Naive B cell (primary cell): ENCODE measurements around the gene ZNF655. TPM values are rescaled to one million over a fixed set of nuclear protein-coding genes. Genes with fewer than 3 reads are reported as not detected.

ENCODE experiments used
- ATAC-seq, 2 donors: fragments of 150-1000 bp; cut with Tn5 transposase; 2 replicates each; pipeline ENCODE4 v1.10.0; 2021; ENCODE audit warnings: low read depth in 2 of 2, mild to moderate bottlenecking in 2 of 2, moderate library complexity in 2 of 2
- DNase-seq: peaks from one replicate; pipeline ENCODE4 v3.0.0; 2022
- H3K27ac Mint-ChIP-seq, 6 donors: one replicate each; pipeline ENCODE4 v1.8.0; 2020 to 2022; ENCODE audit warnings: mild to moderate bottlenecking in 6 of 6, mixed read lengths in 6 of 6, moderate library complexity in 5 of 6, inconsistent platforms in 2 of 6
- H3K27me3 Mint-ChIP-seq, 3 donors: one replicate each; pipeline ENCODE4 v1.8.0; 2021 to 2022; ENCODE audit warnings: mixed read lengths in 3 of 3, mild to moderate bottlenecking in 1 of 3
- H3K36me3 Mint-ChIP-seq, 2 donors: one replicate each; pipeline ENCODE4 v1.8.0; 2020 to 2022; ENCODE audit warnings: mixed read lengths in 2 of 2, inconsistent platforms in 1 of 2, mild to moderate bottlenecking in 1 of 2
- H3K4me1 Mint-ChIP-seq, 3 donors: one replicate each; pipeline ENCODE4 v1.8.0; 2020 to 2022; ENCODE audit warnings: mixed read lengths in 3 of 3, inconsistent platforms in 1 of 3, mild to moderate bottlenecking in 1 of 3, moderate library complexity in 1 of 3
- H3K4me3 Mint-ChIP-seq, 8 donors: one replicate each; pipeline ENCODE4 v1.8.0; 2020 to 2022; ENCODE audit warnings: mild to moderate bottlenecking in 8 of 8, mixed read lengths in 8 of 8, moderate library complexity in 8 of 8, inconsistent platforms in 2 of 8
- H3K9me3 Mint-ChIP-seq, 7 donors: one replicate each; pipeline ENCODE4 v1.8.0; 2020 to 2022; ENCODE audit warnings: mixed read lengths in 7 of 7, mild to moderate bottlenecking in 5 of 7, inconsistent platforms in 2 of 7, moderate library complexity in 1 of 7
- polyA plus RNA-seq, 6 donors: library from polyadenylated mRNA; unstranded; fragments of 300-500 nt; fragmentation: Illumina TruSeq; gene quantifications; one replicate each; pipeline ENCODE4 v1.2.3, GENCODE V29; 2021; ENCODE audit warnings: low read depth in 6 of 6

Gene ZNF655
- polyA plus RNA-seq, 6 donors from 2014 or later = 55.4 to 90.0 (median 68.5) TPM

GRCh38 chr7:99623091-99623693 lies 64.8 kb downstream of the ZNF655 start:
- ATAC-seq (no peak), DNase-seq (no peak)
- peak overlapping the region in 1 of 8 donors; percentile 36 for H3K4me3 Mint-ChIP-seq
- no peaks in the 10 kb centered on the region for H3K9me3 Mint-ChIP-seq
- H3K27me3 Mint-ChIP-seq = no peaks in the 10 kb centered on the region
- H3K27ac Mint-ChIP-seq = peak overlapping the region in 1 of 6 donors; percentile 68
- H3K36me3 Mint-ChIP-seq = peaks cover 21 to 47% of the 10 kb centered on the region in 2 donors
- H3K4me1 Mint-ChIP-seq = peaks cover 29 to 39% (median 35%) of the 10 kb centered on the region in 3 donors

- peak overlapping the region in 2 of 6 donors; percentile 73 to 81 for H3K27ac Mint-ChIP-seq
- H3K4me3 Mint-ChIP-seq = peak overlapping the region in 2 of 8 donors; percentile 22 to 43
- no peak for ATAC-seq
- H3K4me1 Mint-ChIP-seq = peaks cover 23 to 36% (median 31%) of the 10 kb centered on the region in 3 donors
- DNase-seq = no peak
- H3K36me3 Mint-ChIP-seq = peaks cover 19 to 49% of the 10 kb centered on the region in 2 donors
- H3K9me3 Mint-ChIP-seq = no peaks in the 10 kb centered on the region
- no peaks in the 10 kb centered on the region for H3K27me3 Mint-ChIP-seq
Measured at GRCh38 chr7:99623702-99624447, 65.4 kb downstream of the ZNF655 start.

GRCh38 chr7:99624484-99624883 lies 66.0 kb downstream of the ZNF655 start:
- no peak for ATAC-seq
- Mint-ChIP-seq H3K9me3 (no peaks in the 10 kb centered on the region), H3K4me3 (peak overlapping the region in 1 of 8 donors; percentile 22)

GRCh38 chr7:99625321-99625720 lies 66.9 kb downstream of the ZNF655 start:
- no peak overlapping the region for H3K4me3 Mint-ChIP-seq
- peak overlapping the region in 1 of 6 donors; percentile 73 for H3K27ac Mint-ChIP-seq
- H3K9me3 Mint-ChIP-seq = no peaks in the 10 kb centered on the region

More at GRCh38 chr7:99624484-99624883, 66.0 kb downstream of the ZNF655 start:
- peaks cover 13 to 46% of the 10 kb centered on the region in 2 donors for H3K36me3 Mint-ChIP-seq
- H3K4me1 Mint-ChIP-seq = peaks cover 17 to 30% (median 26%) of the 10 kb centered on the region in 3 donors
- H3K27me3 Mint-ChIP-seq = no peaks in the 10 kb centered on the region
- no peak for DNase-seq
- H3K27ac Mint-ChIP-seq = peak overlapping the region in 1 of 6 donors; percentile 73

GRCh38 chr7:99625961-99626360 lies 67.5 kb downstream of the ZNF655 start:
- Mint-ChIP-seq H3K27me3 (no peaks in the 10 kb centered on the region), H3K4me1 (peaks cover 14 to 23% (median 22%) of the 10 kb centered on the region in 3 donors), H3K9me3 (no peaks in the 10 kb centered on the region), H3K4me3 (peak overlapping the region in 1 of 8 donors; percentile 3), H3K36me3 (peaks cover 23 to 53% of the 10 kb centered on the region in 2 donors), H3K27ac (no peak overlapping the region)
- ATAC-seq (no peak), DNase-seq (no peak)

More at GRCh38 chr7:99625321-99625720, 66.9 kb downstream of the ZNF655 start:
- no peak for DNase-seq
- Mint-ChIP-seq H3K36me3 (peaks cover 16 to 48% of the 10 kb centered on the region in 2 donors), H3K27me3 (no peaks in the 10 kb centered on the region), H3K4me1 (peaks cover 14 to 27% (median 22%) of the 10 kb centered on the region in 3 donors)
- no peak for ATAC-seq

Other genes starting within 250 kb of the ZNF655 start
- 100 to 1,000 TPM in 2 of 6 donors, 10 to 100 TPM in 4; 49.5 to 109 (median 91.8) TPM for gene ARPC1A, start 232.7 kb upstream of the ZNF655 start, polyA plus RNA-seq
- gene ARPC1B, start 183.9 kb upstream of the ZNF655 start, polyA plus RNA-seq = 100 to 1,000 TPM; 434 to 595 (median 483) TPM
- gene PDAP1, start 150.0 kb upstream of the ZNF655 start, polyA plus RNA-seq = 10 to 100 TPM; 23.3 to 28.5 (median 25.7) TPM
- 100 to 1,000 TPM; 129 to 201 (median 182) TPM for gene BUD31, start 149.7 kb upstream of the ZNF655 start, polyA plus RNA-seq
- gene PTCD1, start 119.8 kb upstream of the ZNF655 start, polyA plus RNA-seq = 1 to 10 TPM; 2.3 to 6.3 (median 3.5) TPM
- 10 to 100 TPM; 21.5 to 51.4 (median 24.5) TPM for gene CPSF4, start 119.7 kb upstream of the ZNF655 start, polyA plus RNA-seq
- 100 to 1,000 TPM; 341 to 412 (median 366) TPM for gene ATP5MF, start 92.5 kb upstream of the ZNF655 start, polyA plus RNA-seq
- gene ZNF789, start 85.8 kb upstream of the ZNF655 start, polyA plus RNA-seq = 1 to 10 TPM; 6.3 to 9.4 (median 7.0) TPM
- gene ZNF394, start 58.4 kb upstream of the ZNF655 start, polyA plus RNA-seq = 10 to 100 TPM; 47.3 to 71.6 (median 64.5) TPM
- gene ZKSCAN5, start 54.0 kb upstream of the ZNF655 start, polyA plus RNA-seq = 1 to 10 TPM; 2.8 to 8.1 (median 4.2) TPM
- 1 to 10 TPM; 3.5 to 6.4 (median 5.3) TPM for gene FAM200A, start 6.5 kb upstream of the ZNF655 start, polyA plus RNA-seq
- gene TMEM225B, start 39.6 kb downstream of the ZNF655 start, polyA plus RNA-seq = 1 to 10 TPM in 5 of 6 donors, not detected in 1; 1.1 to 2.7 (median 1.3) TPM
- gene ZSCAN25, start 58.3 kb downstream of the ZNF655 start, polyA plus RNA-seq = 10 to 100 TPM in 5 of 6 donors, 1 to 10 TPM in 1; 8.8 to 19.0 (median 12.1) TPM
- gene CYP3A5, start 121.4 kb downstream of the ZNF655 start, polyA plus RNA-seq = under 1 TPM in 2 of 6 donors, not detected in 4; 0.40 to 0.52 TPM
- gene CYP3A7, start 176.6 kb downstream of the ZNF655 start, polyA plus RNA-seq = not detected
- gene CYP3A4, start 225.5 kb downstream of the ZNF655 start, polyA plus RNA-seq = not detected